Rectal smooth muscle tissue (tissue), 1 donor: Measurements from ENCODE around the gene MXI1.
A peak's percentile ranks its signal among the peaks of the same experiment; 100 is the strongest.

Experiments used
- H3K27ac ChIP-seq: one replicate; pipeline ENCODE4 v1.7.0; 2013; ENCODE audit warnings: low read depth, low read length, inconsistent platforms
- H3K27me3 ChIP-seq: one replicate; pipeline ENCODE4 v1.7.0; 2013; ENCODE audit warnings: low read length; ENCODE audit not compliant: control insufficient read depth, insufficient read depth
- H3K36me3 ChIP-seq: one replicate; pipeline ENCODE4 v1.7.0; 2013; ENCODE audit warnings: low read length; ENCODE audit not compliant: control insufficient read depth, insufficient read depth
- H3K4me1 ChIP-seq: one replicate; pipeline ENCODE4 v1.7.0; 2013; ENCODE audit warnings: low read length; ENCODE audit not compliant: control insufficient read depth, insufficient read depth
- H3K4me3 ChIP-seq: one replicate; pipeline ENCODE4 v1.7.0; 2013; ENCODE audit warnings: low read length
- H3K9ac ChIP-seq: one replicate; pipeline ENCODE4 v1.7.0; 2013; ENCODE audit warnings: low read length

Gene MXI1

GRCh38 chr10:110210674-110211464 lies 3.5 kb downstream of the MXI1 start:
- Histone ChIP-seq H3K4me1 (peaks cover 17% of the 10 kb centered on the region), H3K4me3 (peak overlapping the region; percentile 78), H3K27me3 (no peaks in the 10 kb centered on the region), H3K9ac (peak overlapping the region; percentile 70), H3K27ac (peak overlapping the region; percentile 97), H3K36me3 (no peaks in the 10 kb centered on the region)

- H3K27ac ChIP-seq, result peak overlapping the region; percentile 78
- peak overlapping the region; percentile 62 for H3K4me3 ChIP-seq
- peaks cover 17% of the 10 kb centered on the region for H3K4me1 ChIP-seq
- no peaks in the 10 kb centered on the region for H3K36me3 ChIP-seq
- peak overlapping the region; percentile 6 for H3K9ac ChIP-seq
- H3K27me3 ChIP-seq, result no peaks in the 10 kb centered on the region
Observed at GRCh38 chr10:110211465-110211843, 4.0 kb downstream of the MXI1 start.

GRCh38 chr10:110212119-110213006 lies 5.0 kb downstream of the MXI1 start:
- H3K27me3 ChIP-seq, result no peaks in the 10 kb centered on the region
- H3K4me3 ChIP-seq, result peak overlapping the region; percentile 62
- H3K9ac ChIP-seq, result no peak overlapping the region
- H3K27ac ChIP-seq, result peak overlapping the region; percentile 78
- peaks cover 14% of the 10 kb centered on the region for H3K4me1 ChIP-seq
- no peaks in the 10 kb centered on the region for H3K36me3 ChIP-seq

- H3K9ac ChIP-seq, result no peak overlapping the region
- H3K4me3 ChIP-seq, result no peak overlapping the region
- no peaks in the 10 kb centered on the region for H3K36me3 ChIP-seq
- H3K27me3 ChIP-seq, result no peaks in the 10 kb centered on the region
- H3K27ac ChIP-seq, result peak overlapping the region; percentile 42
- H3K4me1 ChIP-seq, result peaks cover 14% of the 10 kb centered on the region
Observed at GRCh38 chr10:110214371-110214826, 7.0 kb downstream of the MXI1 start.

DNA sequence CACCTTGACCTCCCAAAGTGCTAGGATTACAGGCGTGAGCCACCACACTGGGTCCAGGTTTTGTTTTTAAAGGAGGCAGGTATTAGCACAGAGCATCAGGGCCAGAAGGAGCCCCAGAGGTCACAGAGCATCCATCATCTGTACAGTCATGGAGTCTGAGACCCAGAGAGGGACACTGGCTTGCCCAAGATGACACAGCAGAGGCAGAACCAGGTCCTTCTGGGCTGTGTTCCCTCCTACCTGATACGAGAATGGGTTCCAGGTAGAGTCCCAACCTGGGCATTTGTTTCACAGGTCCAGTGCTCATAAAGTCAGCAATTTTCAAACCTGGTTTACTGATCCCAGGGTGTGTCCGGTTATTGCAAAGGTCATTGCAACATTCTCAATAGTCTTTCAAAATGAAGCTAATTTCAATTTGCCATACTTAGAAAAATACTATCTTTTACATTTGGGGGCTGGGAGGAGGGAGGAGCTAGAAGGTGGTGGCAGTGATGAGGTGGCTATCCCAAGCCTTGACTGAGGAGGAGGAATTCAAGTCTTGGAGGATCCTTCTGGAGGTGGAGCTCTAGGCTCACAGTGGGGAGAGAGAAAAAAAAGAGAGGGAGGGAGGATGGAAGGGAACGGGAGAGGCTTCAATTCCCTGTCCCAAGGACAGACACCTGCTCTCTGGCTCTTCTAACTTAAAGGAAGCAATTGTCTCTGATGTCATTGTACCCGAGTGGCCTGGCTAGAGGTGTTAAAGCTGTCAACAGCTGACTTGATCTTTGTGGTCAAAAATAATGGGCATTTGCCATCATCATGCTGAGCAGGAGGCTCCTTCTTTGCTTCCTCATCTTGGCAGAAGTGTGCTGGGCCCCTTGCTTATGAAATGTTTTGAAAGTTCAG lies 8.1 kb downstream of the MXI1 start:
- Histone ChIP-seq H3K4me3 (no peak overlapping the region), H3K9ac (no peak overlapping the region), H3K36me3 (no peaks in the 10 kb centered on the region), H3K27me3 (no peaks in the 10 kb centered on the region), H3K27ac (peak overlapping the region; percentile 6), H3K4me1 (peaks cover 19% of the 10 kb centered on the region)

- Histone ChIP-seq H3K36me3 (no peaks in the 10 kb centered on the region), H3K4me1 (peaks cover 24% of the 10 kb centered on the region), H3K27me3 (no peaks in the 10 kb centered on the region), H3K9ac (no peak overlapping the region), H3K4me3 (no peak overlapping the region), H3K27ac (no peak overlapping the region)
Observed at GRCh38 chr10:110216240-110216639, 8.8 kb downstream of the MXI1 start.

DNA sequence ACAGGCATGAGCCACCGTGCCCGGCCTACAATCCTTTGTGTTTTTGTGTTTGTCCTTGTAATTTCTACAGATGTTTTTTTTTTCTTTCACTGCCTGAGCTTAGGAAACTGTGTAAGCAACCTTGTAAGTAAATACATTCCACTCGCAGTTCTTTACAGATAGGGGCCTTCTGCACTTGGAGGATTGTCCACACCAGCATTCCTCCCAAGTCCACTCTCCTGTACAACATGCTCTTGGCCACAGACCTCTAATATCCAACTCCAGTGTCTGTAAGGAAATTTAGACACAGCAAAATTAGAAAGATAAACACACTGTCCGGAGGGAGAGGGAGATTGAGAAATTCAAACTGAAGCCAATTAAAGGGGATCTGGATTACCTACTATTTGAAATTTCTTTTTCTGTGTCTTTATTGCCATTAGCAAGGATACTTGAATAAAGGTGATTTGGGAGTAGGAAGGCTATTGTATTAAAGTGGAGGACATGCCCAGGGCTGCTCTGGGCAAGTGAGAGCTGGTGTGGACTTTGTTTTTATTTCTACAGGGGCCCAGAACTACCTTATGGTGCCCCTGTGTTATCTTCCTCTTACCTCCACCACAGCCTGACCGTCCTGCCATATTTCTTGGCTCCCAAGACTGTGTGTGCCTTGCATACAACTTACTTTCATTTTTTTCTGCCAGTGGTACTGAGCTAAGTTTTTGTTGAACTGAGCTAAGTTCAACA lies 9.7 kb downstream of the MXI1 start:
- Histone ChIP-seq H3K36me3 (no peaks in the 10 kb centered on the region), H3K9ac (no peak overlapping the region), H3K4me1 (peaks cover 24% of the 10 kb centered on the region), H3K27me3 (no peaks in the 10 kb centered on the region), H3K27ac (peak overlapping the region; percentile 12), H3K4me3 (no peak overlapping the region)

GRCh38 chr10:110217662-110218008 lies 10.2 kb downstream of the MXI1 start:
- Histone ChIP-seq H3K36me3 (no peaks in the 10 kb centered on the region), H3K4me1 (peaks cover 24% of the 10 kb centered on the region), H3K27ac (peak overlapping the region; percentile 12), H3K9ac (no peak overlapping the region), H3K4me3 (no peak overlapping the region), H3K27me3 (no peaks in the 10 kb centered on the region)

DNA sequence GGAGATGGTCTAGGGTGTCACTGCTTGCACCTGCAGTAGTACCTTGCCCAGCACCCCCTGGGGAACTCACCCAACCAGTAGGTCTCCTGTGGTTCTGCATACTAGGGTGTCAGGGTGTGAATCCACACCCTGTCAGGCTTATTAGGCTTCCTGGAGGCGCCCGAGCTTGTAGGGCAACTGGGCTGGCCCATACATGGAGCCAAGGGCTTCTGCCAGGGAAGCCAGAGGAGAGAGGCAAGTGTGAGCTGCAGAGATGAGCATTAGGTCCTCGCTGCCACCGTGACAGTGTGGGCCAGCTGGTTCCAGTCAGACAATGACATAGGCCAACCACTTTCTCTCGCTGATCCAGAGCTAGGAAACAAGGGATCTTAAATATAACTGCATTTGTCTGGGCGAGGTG lies 11.2 kb downstream of the MXI1 start:
- H3K4me1 ChIP-seq, result peaks cover 24% of the 10 kb centered on the region

GRCh38 chr10:110219884-110220283 lies 12.5 kb downstream of the MXI1 start:
- Histone ChIP-seq H3K9ac (no peak overlapping the region), H3K36me3 (no peaks in the 10 kb centered on the region), H3K27ac (peak overlapping the region; percentile 91)

More for the DNA sequence above, 11.2 kb downstream of the MXI1 start:
- Histone ChIP-seq H3K27me3 (no peaks in the 10 kb centered on the region), H3K36me3 (no peaks in the 10 kb centered on the region), H3K4me3 (no peak overlapping the region), H3K27ac (no peak overlapping the region), H3K9ac (no peak overlapping the region)

DNA sequence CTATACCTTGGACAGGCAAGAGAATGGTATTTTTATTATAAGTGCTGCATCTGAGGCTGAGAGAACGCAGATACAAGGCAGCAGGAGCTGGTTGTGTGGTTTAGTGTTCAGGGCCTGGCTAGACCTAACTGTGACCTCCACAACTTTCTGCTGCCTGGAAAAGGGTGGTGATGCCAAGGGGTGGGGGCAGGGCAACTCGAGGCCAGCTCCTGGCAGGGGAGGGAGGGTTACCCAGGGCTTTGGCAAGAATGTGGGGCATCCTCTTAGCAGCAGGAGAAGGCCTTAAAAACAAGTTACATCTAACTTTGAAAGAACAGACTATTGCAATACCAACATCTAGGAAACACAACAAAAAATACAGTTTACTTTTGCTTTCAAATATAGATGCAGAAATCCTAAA lies 13.0 kb downstream of the MXI1 start:
- Histone ChIP-seq H3K4me3 (no peak overlapping the region), H3K27ac (peak overlapping the region; percentile 91), H3K27me3 (no peaks in the 10 kb centered on the region), H3K9ac (no peak overlapping the region), H3K36me3 (no peaks in the 10 kb centered on the region), H3K4me1 (peaks cover 21% of the 10 kb centered on the region)

More at GRCh38 chr10:110219884-110220283, 12.5 kb downstream of the MXI1 start:
- no peak overlapping the region for H3K4me3 ChIP-seq
- H3K4me1 ChIP-seq, result peaks cover 21% of the 10 kb centered on the region
- H3K27me3 ChIP-seq, result no peaks in the 10 kb centered on the region
